B cell (primary cell): ENCODE data around the gene DCAF6. TPM values are rescaled to one million over a fixed set of nuclear protein-coding genes. Genes with fewer than 3 reads are reported as not detected.

Experiments
- ATAC-seq: fragments of 200-7000 bp; cut with Tn5 transposase; one replicate; pipeline ENCODE4 v1.10.0; 2021; ENCODE audit warnings: low read depth, mild to moderate bottlenecking, moderate number of reproducible peaks, moderate library complexity
- CTCF ChIA-PET: fragments of 350-600 bp; sonication (Branson Sonifier 250); formaldehyde crosslinking; loops from one replicate; lab custom pipeline; 2021; ENCODE audit warnings: antibody characterized with exemption, inconsistent platforms; lab: Charles Lee
- POLR2A ChIA-PET: fragments of 350-600 bp; sonication (Branson Sonifier 250); formaldehyde crosslinking; loops from one replicate; lab custom pipeline; 2021; ENCODE audit warnings: antibody characterized with exemption; lab: Charles Lee
- DNase-seq: peaks from one replicate; pipeline ENCODE4 v3.0.0; 2013
- H2AFZ ChIP-seq: 2 replicates; pipeline ENCODE4 v1.6.1; 2012; ENCODE audit warnings: mild to moderate bottlenecking, low read depth, low read length; ENCODE audit not compliant: insufficient read depth, poor library complexity, severe bottlenecking
- H3K27ac ChIP-seq, 2 donors: 1 replicate in 1 of 2; 2 replicates in 1 of 2; pipeline ENCODE4 v1.5.1; 2012 to 2013; ENCODE audit warnings: low read length in 2 of 2, mild to moderate bottlenecking in 2 of 2, moderate library complexity in 1 of 2
- H3K27me3 ChIP-seq, 4 experiments: fragments of 200-600 bp in 1 of 4; sonication (generic) in 1 of 4; replicated peaks in 1 of 4; 1 replicate in 2 of 4; 2 replicates in 2 of 4; pipeline versions ENCODE4 v1.6.1 to v1.7.0; 2013 to 2016; ENCODE audit warnings: low read length in 3 of 4, mild to moderate bottlenecking in 2 of 4, mixed read lengths in 1 of 4, moderate library complexity in 1 of 4; ENCODE audit not compliant: insufficient read depth in 4 of 4, control insufficient read depth in 3 of 4; ENCODE audit errors: control extremely low read depth in 1 of 4
- H3K36me3 ChIP-seq, 2 experiments: replicated peaks in 1 of 2; 1 replicate in 1 of 2; 2 replicates in 1 of 2; pipeline versions ENCODE4 v1.6.1 to v1.7.1; 2013; ENCODE audit warnings: low read length in 1 of 2; ENCODE audit not compliant: insufficient read depth in 2 of 2, control insufficient read depth in 1 of 2; ENCODE audit errors: control extremely low read depth in 1 of 2, extremely low read depth in 1 of 2
- H3K4me1 ChIP-seq, 2 donors: fragments of 200-600 bp in 1 of 2; sonication (generic) in 1 of 2; 1 replicate in 1 of 2; 2 replicates in 1 of 2; pipeline versions ENCODE4 v1.5.1 to v1.6.1; 2013 to 2017; ENCODE audit warnings: low read length in 2 of 2; ENCODE audit not compliant: control insufficient read depth in 2 of 2, insufficient read depth in 2 of 2
- H3K4me2 ChIP-seq: replicated peaks from 2 replicates; pipeline ENCODE3; 2012; ENCODE audit warnings: mild to moderate bottlenecking, low read depth, low read length; ENCODE audit not compliant: poor library complexity, severe bottlenecking
- H3K4me3 ChIP-seq, 5 experiments: fragments of 200-600 bp in 1 of 5; sonication (generic) in 1 of 5; 1 replicate in 3 of 5; 2 replicates in 2 of 5; pipeline versions ENCODE4 v1.5.1 to v1.7.0; 2011 to 2016; ENCODE audit warnings: low read length in 4 of 5, mild to moderate bottlenecking in 4 of 5, low read depth in 2 of 5, control low read depth in 1 of 5, moderate library complexity in 1 of 5; ENCODE audit not compliant: insufficient read depth in 1 of 5; ENCODE audit errors: control extremely low read depth in 1 of 5, extremely low read depth in 1 of 5
- H3K79me2 ChIP-seq: fragments of 200-600 bp; sonication (generic); one replicate; pipeline ENCODE4 v1.6.0; 2016; ENCODE audit warnings: low read length; ENCODE audit not compliant: control insufficient read depth, insufficient read depth
- H3K9ac ChIP-seq: fragments of 200-600 bp; sonication (generic); 2 replicates; pipeline ENCODE4 v1.6.1; 2017; ENCODE audit warnings: mild to moderate bottlenecking, low read length, moderate library complexity
- H3K9me3 ChIP-seq, 3 donors: one replicate each; pipeline versions ENCODE4 v1.6.1 to v1.7.1; 2013; ENCODE audit warnings: low read length in 2 of 3; ENCODE audit not compliant: control insufficient read depth in 2 of 3, insufficient read depth in 1 of 3; ENCODE audit errors: control extremely low read depth in 1 of 3
- H4K20me1 ChIP-seq: 2 replicates; pipeline ENCODE4 v1.6.0; 2012; ENCODE audit warnings: mild to moderate bottlenecking, low read length; ENCODE audit not compliant: insufficient read depth, control insufficient read depth, poor library complexity, severe bottlenecking
- H3K27ac Mint-ChIP-seq: one replicate; pipeline ENCODE4 v1.8.0; 2021; ENCODE audit warnings: mixed read lengths
- H3K27me3 Mint-ChIP-seq: one replicate; pipeline ENCODE4 v1.8.0; 2021; ENCODE audit warnings: mixed read lengths
- H3K4me1 Mint-ChIP-seq: one replicate; pipeline ENCODE4 v1.8.0; 2021; ENCODE audit warnings: mixed read lengths
- H3K4me3 Mint-ChIP-seq: one replicate; pipeline ENCODE4 v1.8.0; 2021; ENCODE audit warnings: mixed read lengths
- H3K9me3 Mint-ChIP-seq: one replicate; pipeline ENCODE4 v1.8.0; 2022; ENCODE audit warnings: mixed read lengths; ENCODE audit not compliant: insufficient read depth
- EZH2 ChIP-seq: IDR thresholded peaks from 2 replicates; pipeline ENCODE4 v1.6.1; 2012; ENCODE audit warnings: borderline replicate concordance, low read depth, mild to moderate bottlenecking, moderate library complexity, low read length; ENCODE audit not compliant: insufficient read depth, poor library complexity, severe bottlenecking
- WGBS: methylation state at CpG from one replicate; pipeline ENCODE4 v1.1.5; 2013; ENCODE audit warnings: missing lambda C conversion rate; ENCODE audit not compliant: insufficient coverage; 5-methylcytosine and 5-hydroxymethylcytosine counted together
- intact Hi-C: fragments of 100-400 bp; cut with micrococcal nuclease; formaldehyde crosslinking; loops from one replicate; pipeline ENCODE4 v1.10.0; 2022
- polyA plus RNA-seq: library from polyadenylated mRNA; depleted of rRNA; stranded (reverse); fragments of >200 nt; gene quantifications from 2 replicates; pipeline ENCODE4 v1.2.3, GENCODE V29; 2012
- total RNA-seq, 2 donors: library from RNA; stranded (reverse); fragments of 120-200 nt in 1 of 2; gene quantifications; 1 replicate in 1 of 2; 2 replicates in 1 of 2; pipeline versions ENCODE4 v1.2.3 to v1.2.4, GENCODE V29; 2013 to 2022
- TF ChIP-seq, protein P1 (sequence below): fragments of 200-600 bp; IDR thresholded peaks from one replicate; pipeline ENCODE4 v1.8.0; 2022; ENCODE audit warnings: antibody characterized with exemption, mild to moderate bottlenecking

The DCAF6 gene
- total and polyA plus RNA-seq, 2 donors (not counting 1 experiment from before 2014, with no cell fraction given) = 17.5 to 40.4 TPM

GRCh38 chr1:168069384-168069783 is 132.9 kb downstream of the DCAF6 start:
- ChIA-PET CTCF (interaction anchor here (1.6 kb wide), 1 partner anchor 13 kb away, joined by 9 read pairs; no protein-coding TSS in a partner anchor), POLR2A (no interaction called here)
- no CpG with 5 or more reads among the region's 3 CpGs for WGBS
- Histone ChIP-seq H3K4me1 (no peaks in the 10 kb centered on the region), H3K9ac (no peak overlapping the region), H3K9me3 (no peaks in the 10 kb centered on the region), H3K27ac (no peak overlapping the region), H2AFZ (no peak overlapping the region), H3K79me2 (no peaks in the 10 kb centered on the region), H3K4me3 (no peak overlapping the region), H4K20me1 (no peaks in the 10 kb centered on the region), H3K4me2 (no peak overlapping the region), H3K27me3 (no peaks in the 10 kb centered on the region), H3K36me3 (peaks cover 6 to 51% of the 10 kb centered on the region in 2 experiments)
- intact Hi-C loops = no loop called here
- no peak for TF ChIP-seq EZH2
- TF ChIP-seq, protein P1, sequence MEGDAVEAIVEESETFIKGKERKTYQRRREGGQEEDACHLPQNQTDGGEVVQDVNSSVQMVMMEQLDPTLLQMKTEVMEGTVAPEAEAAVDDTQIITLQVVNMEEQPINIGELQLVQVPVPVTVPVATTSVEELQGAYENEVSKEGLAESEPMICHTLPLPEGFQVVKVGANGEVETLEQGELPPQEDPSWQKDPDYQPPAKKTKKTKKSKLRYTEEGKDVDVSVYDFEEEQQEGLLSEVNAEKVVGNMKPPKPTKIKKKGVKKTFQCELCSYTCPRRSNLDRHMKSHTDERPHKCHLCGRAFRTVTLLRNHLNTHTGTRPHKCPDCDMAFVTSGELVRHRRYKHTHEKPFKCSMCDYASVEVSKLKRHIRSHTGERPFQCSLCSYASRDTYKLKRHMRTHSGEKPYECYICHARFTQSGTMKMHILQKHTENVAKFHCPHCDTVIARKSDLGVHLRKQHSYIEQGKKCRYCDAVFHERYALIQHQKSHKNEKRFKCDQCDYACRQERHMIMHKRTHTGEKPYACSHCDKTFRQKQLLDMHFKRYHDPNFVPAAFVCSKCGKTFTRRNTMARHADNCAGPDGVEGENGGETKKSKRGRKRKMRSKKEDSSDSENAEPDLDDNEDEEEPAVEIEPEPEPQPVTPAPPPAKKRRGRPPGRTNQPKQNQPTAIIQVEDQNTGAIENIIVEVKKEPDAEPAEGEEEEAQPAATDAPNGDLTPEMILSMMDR = no peak
- H3K9me3 Mint-ChIP-seq = no peaks in the 10 kb centered on the region
- H3K4me3 Mint-ChIP-seq = no peak overlapping the region
- H3K27ac Mint-ChIP-seq = no peak overlapping the region
- no peaks in the 10 kb centered on the region for H3K4me1 Mint-ChIP-seq
- no peak for DNase-seq
- ATAC-seq = no peak
- no peaks in the 10 kb centered on the region for H3K27me3 Mint-ChIP-seq

GRCh38 chr1:168079761-168080160 is 143.3 kb downstream of the DCAF6 start:
- Mint-ChIP-seq H3K27me3 (no peaks in the 10 kb centered on the region), H3K4me3 (no peak overlapping the region), H3K4me1 (peaks cover under 1% of the 10 kb centered on the region), H3K9me3 (no peaks in the 10 kb centered on the region), H3K27ac (peak overlapping the region; percentile 21)
- no peak overlapping the region for H2AFZ ChIP-seq
- peaks cover 0 to under 1% of the 10 kb centered on the region in 2 donors for H3K4me1 ChIP-seq
- H3K27me3 ChIP-seq = no peaks in the 10 kb centered on the region
- H3K9me3 ChIP-seq = no peaks in the 10 kb centered on the region
- TF ChIP-seq, protein P1 = no peak
- no peak for TF ChIP-seq EZH2
- POLR2A ChIA-PET = no interaction called here
- no peaks in the 10 kb centered on the region for H4K20me1 ChIP-seq
- no peak overlapping the region for H3K4me3 ChIP-seq
- H3K79me2 ChIP-seq = no peaks in the 10 kb centered on the region
- H3K36me3 ChIP-seq = peaks cover 0 to 28% of the 10 kb centered on the region in 2 experiments
- CTCF ChIA-PET = interaction anchor here (1.3 kb wide), 1 partner anchor 32 kb away, joined by 4 read pairs; no protein-coding TSS in a partner anchor
- DNase-seq (no peak), ATAC-seq (no peak)
- no peak overlapping the region for H3K9ac ChIP-seq
- no peak overlapping the region for H3K27ac ChIP-seq
- intact Hi-C loops = loop anchor here (10.0 kb wide), 1 partner anchor 365 kb away; no protein-coding TSS in a partner anchor
- no peak overlapping the region for H3K4me2 ChIP-seq
